Keratinocyte (primary cell): Measurements from ENCODE around the gene HSD11B1L. TPM values are rescaled to one million over a fixed set of nuclear protein-coding genes. Genes with fewer than 3 reads are reported as not detected.

Experiments used
- DNase-seq: peaks from one replicate; pipeline ENCODE4 v3.0.0-alpha.2; 2011; ENCODE audit warnings: low read depth, missing footprints, low spot score
- FAIRE-seq: peaks from 2 replicates; lab custom pipeline; 2011; peaks lifted over from hg19 to GRCh38; lab: Jason Lieb, UNC
- H2AFZ ChIP-seq: 2 replicates; pipeline ENCODE4 v1.6.0; 2012; ENCODE audit warnings: low read length, control low read depth, inconsistent platforms; ENCODE audit not compliant: control insufficient read depth
- H3K27ac ChIP-seq: 2 replicates; pipeline ENCODE4 v1.5.1; 2011; ENCODE audit warnings: low read length; ENCODE audit not compliant: control insufficient read depth, insufficient read depth
- H3K27me3 ChIP-seq: 3 replicates; pipeline ENCODE4 v1.6.0; 2011; ENCODE audit warnings: low read length; ENCODE audit not compliant: control insufficient read depth, insufficient read depth; ENCODE audit errors: extremely low read depth
- H3K36me3 ChIP-seq, 2 experiments: 2 replicates in 1 of 2; 3 replicates in 1 of 2; pipeline ENCODE4 v1.5.1; 2011; ENCODE audit warnings: low read length in 2 of 2, mild to moderate bottlenecking in 1 of 2; ENCODE audit not compliant: control insufficient read depth in 2 of 2, insufficient read depth in 2 of 2; ENCODE audit errors: extremely low read depth in 1 of 2
- H3K4me1 ChIP-seq: 3 replicates; pipeline ENCODE4 v1.5.1; 2011; ENCODE audit warnings: low read length; ENCODE audit not compliant: control insufficient read depth, insufficient read depth; ENCODE audit errors: extremely low read depth
- H3K4me2 ChIP-seq: 3 replicates; pipeline ENCODE4 v1.6.0; 2011; ENCODE audit warnings: low read depth, low read length; ENCODE audit not compliant: control insufficient read depth, insufficient read depth; ENCODE audit errors: extremely low read depth
- H3K4me3 ChIP-seq, 3 experiments: fragments of 200-600 bp in 1 of 3; sonication (generic) in 1 of 3; 2 replicates in 2 of 3; 3 replicates in 1 of 3; pipeline ENCODE4 v1.5.1; 2011 to 2016; ENCODE audit warnings: low read length in 3 of 3, mild to moderate bottlenecking in 3 of 3, control low read depth in 2 of 3, inconsistent platforms in 1 of 3, low read depth in 1 of 3, mixed read lengths in 1 of 3, mixed run types in 1 of 3, moderate library complexity in 1 of 3; ENCODE audit not compliant: control insufficient read depth in 2 of 3, insufficient read depth in 2 of 3; ENCODE audit errors: extremely low read depth in 1 of 3
- H3K79me2 ChIP-seq: 2 replicates; pipeline ENCODE4 v1.6.0; 2012; ENCODE audit warnings: low read length; ENCODE audit not compliant: control insufficient read depth, insufficient read depth
- H3K9ac ChIP-seq: 3 replicates; pipeline ENCODE4 v1.6.0; 2011; ENCODE audit warnings: low read length; ENCODE audit not compliant: control insufficient read depth, insufficient read depth; ENCODE audit errors: extremely low read depth
- H3K9me1 ChIP-seq: 3 replicates; pipeline ENCODE4 v1.6.0; 2011; ENCODE audit warnings: low read length; ENCODE audit not compliant: control insufficient read depth, insufficient read depth; ENCODE audit errors: extremely low read depth
- H3K9me3 ChIP-seq: 2 replicates; pipeline ENCODE4 v1.5.1; 2012; ENCODE audit warnings: low read depth, low read length; ENCODE audit not compliant: control insufficient read depth
- H4K20me1 ChIP-seq: 3 replicates; pipeline ENCODE4 v1.6.0; 2011; ENCODE audit warnings: low read length; ENCODE audit not compliant: control insufficient read depth, insufficient read depth; ENCODE audit errors: extremely low read depth
- EZH2 ChIP-seq: IDR thresholded peaks from one replicate; pipeline ENCODE4 v1.6.1; 2012; ENCODE audit warnings: inconsistent platforms, mild to moderate bottlenecking, low read length, moderate library complexity
- dilution Hi-C: fragments of 300-500 bp; cut with MboI; formaldehyde crosslinking; loops from one replicate; pipeline ENCODE4 v1.7.0; 2020; ENCODE audit warnings: low sequenced_read_pairs; ENCODE audit not compliant: extremely low pct_ligation_motif_present
- polyA plus RNA-seq, 5 experiments: library from polyadenylated mRNA; depleted of rRNA in 3 of 5; stranded (reverse) in 3 of 5; stranded (forward) in 1 of 5; unstranded in 1 of 5; fragments of >200 nt; gene quantifications; 1 replicate in 1 of 5; 2 replicates in 3 of 5; 3 replicates in 1 of 5; pipeline versions ENCODE4 v1.2.1 to v1.2.3, GENCODE V29; 2011 to 2012; ENCODE audit warnings: missing spikeins in 2 of 5, low read depth in 1 of 5, low replicate concordance in 1 of 5
- TF ChIP-seq, protein P1 (sequence below), 3 experiments: IDR thresholded peaks in 1 of 3; conservative IDR thresholded peaks in 1 of 3; optimal IDR thresholded peaks in 1 of 3; 2 replicates in 2 of 3; 3 replicates in 1 of 3; pipeline versions ENCODE3 to v1.5.1; 2011; ENCODE audit warnings: low read length in 3 of 3, mild to moderate bottlenecking in 3 of 3, moderate library complexity in 2 of 3, control low read depth in 1 of 3, inconsistent platforms in 1 of 3; ENCODE audit not compliant: insufficient read depth in 2 of 3; ENCODE audit errors: extremely low read depth in 1 of 3

The HSD11B1L gene
- polyA plus RNA-seq, 1 donor (not counting 4 experiments of a cell fraction or from before 2014, with no cell fraction given) = 3.7 TPM

DNA sequence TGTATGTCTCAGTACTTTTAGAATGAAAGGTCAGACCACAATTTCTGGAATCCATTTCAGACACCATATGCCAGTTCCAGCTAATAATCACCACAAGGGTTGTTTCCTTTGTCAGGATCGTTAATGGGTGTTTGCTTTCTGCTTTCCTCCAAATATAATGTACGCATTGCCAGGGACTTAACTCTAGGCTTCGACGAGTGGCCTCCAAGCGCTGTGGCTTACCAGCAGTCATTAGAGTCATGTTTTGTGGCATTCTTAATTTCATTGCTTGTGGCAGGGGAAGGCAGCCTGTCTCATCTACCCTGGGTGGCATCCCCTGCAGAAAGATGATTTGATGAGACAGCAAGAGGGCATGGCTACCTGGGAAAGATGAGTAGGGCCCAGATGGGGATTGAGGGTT is 35.4 kb upstream of the HSD11B1L start:
- Histone ChIP-seq H3K79me2 (peaks cover 69% of the 10 kb centered on the region), H3K9me1 (peaks cover 4% of the 10 kb centered on the region), H3K4me1 (peaks cover 14% of the 10 kb centered on the region), H2AFZ (no peak overlapping the region), H3K9ac (no peak overlapping the region), H3K9me3 (no peaks in the 10 kb centered on the region), H3K27ac (no peak overlapping the region), H4K20me1 (peaks cover 23% of the 10 kb centered on the region), H3K4me3 (no peak overlapping the region), H3K36me3 (peaks cover 32 to 61% of the 10 kb centered on the region in 2 experiments), H3K27me3 (no peaks in the 10 kb centered on the region), H3K4me2 (no peak overlapping the region)
- TF ChIP-seq, protein P1, sequence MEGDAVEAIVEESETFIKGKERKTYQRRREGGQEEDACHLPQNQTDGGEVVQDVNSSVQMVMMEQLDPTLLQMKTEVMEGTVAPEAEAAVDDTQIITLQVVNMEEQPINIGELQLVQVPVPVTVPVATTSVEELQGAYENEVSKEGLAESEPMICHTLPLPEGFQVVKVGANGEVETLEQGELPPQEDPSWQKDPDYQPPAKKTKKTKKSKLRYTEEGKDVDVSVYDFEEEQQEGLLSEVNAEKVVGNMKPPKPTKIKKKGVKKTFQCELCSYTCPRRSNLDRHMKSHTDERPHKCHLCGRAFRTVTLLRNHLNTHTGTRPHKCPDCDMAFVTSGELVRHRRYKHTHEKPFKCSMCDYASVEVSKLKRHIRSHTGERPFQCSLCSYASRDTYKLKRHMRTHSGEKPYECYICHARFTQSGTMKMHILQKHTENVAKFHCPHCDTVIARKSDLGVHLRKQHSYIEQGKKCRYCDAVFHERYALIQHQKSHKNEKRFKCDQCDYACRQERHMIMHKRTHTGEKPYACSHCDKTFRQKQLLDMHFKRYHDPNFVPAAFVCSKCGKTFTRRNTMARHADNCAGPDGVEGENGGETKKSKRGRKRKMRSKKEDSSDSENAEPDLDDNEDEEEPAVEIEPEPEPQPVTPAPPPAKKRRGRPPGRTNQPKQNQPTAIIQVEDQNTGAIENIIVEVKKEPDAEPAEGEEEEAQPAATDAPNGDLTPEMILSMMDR (optimal IDR thresholded peaks at IDR 0.05 in 1 of 3, IDR thresholded peaks at IDR 0.05 in 1 of 3, conservative IDR thresholded peaks at IDR 0.05 in 1 of 3; ENCODE audit: extremely low read depth in 1 of 3, insufficient read depth in 2 of 3, low read length in 3 of 3) = no peak
- no peak for TF ChIP-seq EZH2
- FAIRE-seq = peak; percentile 17
- DNase-seq = no peak
- dilution Hi-C loops = no loop called here

DNA sequence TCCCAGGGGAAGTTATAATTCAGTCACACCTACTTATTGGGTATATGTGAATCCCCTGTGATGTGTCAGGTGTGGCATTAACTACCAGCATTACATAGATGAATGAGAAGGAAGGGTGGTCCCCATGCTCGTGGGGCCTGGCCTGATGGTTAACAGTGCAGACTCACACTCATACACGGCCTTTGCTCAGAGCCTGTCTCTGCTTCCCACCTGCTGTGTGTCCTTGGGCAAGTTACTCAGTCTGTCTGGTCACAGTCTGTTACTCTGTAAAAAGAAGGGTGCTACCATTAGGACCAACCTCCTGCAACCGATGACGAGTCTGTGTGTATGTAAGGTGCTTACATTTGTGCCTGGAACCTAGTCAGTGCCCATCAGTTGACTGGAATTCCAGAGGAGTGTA is 34.1 kb upstream of the HSD11B1L start:
- FAIRE-seq (no peak), DNase-seq (no peak)
- Histone ChIP-seq H3K9me1 (no peaks in the 10 kb centered on the region), H3K9me3 (no peaks in the 10 kb centered on the region), H4K20me1 (peaks cover 12% of the 10 kb centered on the region), H3K27ac (no peak overlapping the region), H3K79me2 (peaks cover 59% of the 10 kb centered on the region), H3K36me3 (peaks cover 38 to 70% of the 10 kb centered on the region in 2 experiments), H3K4me2 (no peak overlapping the region), H3K9ac (no peak overlapping the region), H2AFZ (no peak overlapping the region), H3K27me3 (no peaks in the 10 kb centered on the region), H3K4me3 (no peak overlapping the region), H3K4me1 (peaks cover 1% of the 10 kb centered on the region)
- dilution Hi-C loops = no loop called here
- TF ChIP-seq, protein P1 (optimal IDR thresholded peaks at IDR 0.05 in 1 of 3, IDR thresholded peaks at IDR 0.05 in 1 of 3, conservative IDR thresholded peaks at IDR 0.05 in 1 of 3; ENCODE audit: extremely low read depth in 1 of 3, insufficient read depth in 2 of 3, low read length in 3 of 3) = no peak
- TF ChIP-seq EZH2 = no peak
